GM12872 (cell line): ENCODE measurements around the gene KLK15.

ENCODE experiments used
- CTCF ChIP-seq: IDR thresholded peaks from 3 replicates; pipeline ENCODE4 v1.5.1; 2011; ENCODE audit warnings: low read depth, mild to moderate bottlenecking, low read length, moderate library complexity; ENCODE audit not compliant: insufficient read depth

Gene KLK15

GRCh38 chr19:50779504-50780457 is 53.6 kb downstream of the KLK15 start:
- no peak for TF ChIP-seq CTCF

- TF ChIP-seq CTCF: no peak
These were observed 54.4 kb downstream of the KLK15 start for GRCh38 chr19:50778906-50779430.

- no peak for TF ChIP-seq CTCF
These were observed 55.5 kb downstream of the KLK15 start for GRCh38 chr19:50777830-50778303.

- TF ChIP-seq CTCF: no peak
These were observed 56.1 kb downstream of the KLK15 start for GRCh38 chr19:50777261-50777660.

GRCh38 chr19:50776131-50776530 is 57.2 kb downstream of the KLK15 start:
- TF ChIP-seq CTCF: no peak
